ENCODE measurements around the gene SFXN3. TPM values are rescaled to one million over a fixed set of nuclear protein-coding genes. Genes with fewer than 3 reads are reported as not detected.
A peak's percentile ranks its signal among the peaks of the same experiment; 100 is the strongest.

The SFXN3 gene
- total and polyA plus RNA-seq, 2 experiments from 2014 or later = 0.68 to 3.8 TPM

DNA sequence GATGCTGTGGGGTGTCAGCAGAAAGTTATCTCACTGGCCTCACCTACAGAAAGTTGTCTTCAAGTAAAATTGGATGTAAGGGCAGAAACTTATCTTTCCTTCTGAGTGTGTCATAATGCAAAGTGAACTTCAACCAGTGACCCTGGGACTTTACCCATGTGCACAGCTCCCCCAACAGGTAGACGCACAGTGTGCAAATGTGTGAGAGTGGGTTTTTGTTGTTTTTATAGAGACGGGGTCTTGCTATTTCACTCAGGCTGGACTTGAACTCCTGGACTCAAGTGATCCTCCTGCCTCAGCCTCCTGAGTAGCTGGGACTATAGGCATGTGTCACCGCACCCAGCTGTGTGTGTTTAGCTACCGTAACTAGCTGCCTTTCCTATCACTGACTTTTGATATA is 24.4 kb downstream of the SFXN3 start:
- Histone ChIP-seq H3K4me1 (ENCODE audit: insufficient read depth) (peaks cover 14% of the 10 kb centered on the region), H3K9me2 (ENCODE audit: insufficient read depth) (no peaks in the 10 kb centered on the region), H3K27me3 (ENCODE audit: insufficient read depth) (peaks cover 32% of the 10 kb centered on the region), H3K4me3 (no peak overlapping the region), H4K20me1 (replicated peaks; ENCODE audit: insufficient read depth) (peaks cover 35% of the 10 kb centered on the region), H3K27ac (ENCODE audit: low read depth) (no peak overlapping the region), H3K36me3 (ENCODE audit: insufficient read depth) (no peaks in the 10 kb centered on the region), H3K4me2 (no peak overlapping the region), H2AFZ (no peak overlapping the region), H3K79me2 (replicated peaks; ENCODE audit: insufficient read depth) (peaks cover 17% of the 10 kb centered on the region; the same call in 1 of the 2 replicates), H3F3A (replicated peaks; ENCODE audit: low read depth) (peaks cover 4% of the 10 kb centered on the region; the same call in 1 of the 2 replicates)
- DNase-seq (ENCODE audit: low spot score) = no peak
- TF ChIP-seq, protein P1, sequence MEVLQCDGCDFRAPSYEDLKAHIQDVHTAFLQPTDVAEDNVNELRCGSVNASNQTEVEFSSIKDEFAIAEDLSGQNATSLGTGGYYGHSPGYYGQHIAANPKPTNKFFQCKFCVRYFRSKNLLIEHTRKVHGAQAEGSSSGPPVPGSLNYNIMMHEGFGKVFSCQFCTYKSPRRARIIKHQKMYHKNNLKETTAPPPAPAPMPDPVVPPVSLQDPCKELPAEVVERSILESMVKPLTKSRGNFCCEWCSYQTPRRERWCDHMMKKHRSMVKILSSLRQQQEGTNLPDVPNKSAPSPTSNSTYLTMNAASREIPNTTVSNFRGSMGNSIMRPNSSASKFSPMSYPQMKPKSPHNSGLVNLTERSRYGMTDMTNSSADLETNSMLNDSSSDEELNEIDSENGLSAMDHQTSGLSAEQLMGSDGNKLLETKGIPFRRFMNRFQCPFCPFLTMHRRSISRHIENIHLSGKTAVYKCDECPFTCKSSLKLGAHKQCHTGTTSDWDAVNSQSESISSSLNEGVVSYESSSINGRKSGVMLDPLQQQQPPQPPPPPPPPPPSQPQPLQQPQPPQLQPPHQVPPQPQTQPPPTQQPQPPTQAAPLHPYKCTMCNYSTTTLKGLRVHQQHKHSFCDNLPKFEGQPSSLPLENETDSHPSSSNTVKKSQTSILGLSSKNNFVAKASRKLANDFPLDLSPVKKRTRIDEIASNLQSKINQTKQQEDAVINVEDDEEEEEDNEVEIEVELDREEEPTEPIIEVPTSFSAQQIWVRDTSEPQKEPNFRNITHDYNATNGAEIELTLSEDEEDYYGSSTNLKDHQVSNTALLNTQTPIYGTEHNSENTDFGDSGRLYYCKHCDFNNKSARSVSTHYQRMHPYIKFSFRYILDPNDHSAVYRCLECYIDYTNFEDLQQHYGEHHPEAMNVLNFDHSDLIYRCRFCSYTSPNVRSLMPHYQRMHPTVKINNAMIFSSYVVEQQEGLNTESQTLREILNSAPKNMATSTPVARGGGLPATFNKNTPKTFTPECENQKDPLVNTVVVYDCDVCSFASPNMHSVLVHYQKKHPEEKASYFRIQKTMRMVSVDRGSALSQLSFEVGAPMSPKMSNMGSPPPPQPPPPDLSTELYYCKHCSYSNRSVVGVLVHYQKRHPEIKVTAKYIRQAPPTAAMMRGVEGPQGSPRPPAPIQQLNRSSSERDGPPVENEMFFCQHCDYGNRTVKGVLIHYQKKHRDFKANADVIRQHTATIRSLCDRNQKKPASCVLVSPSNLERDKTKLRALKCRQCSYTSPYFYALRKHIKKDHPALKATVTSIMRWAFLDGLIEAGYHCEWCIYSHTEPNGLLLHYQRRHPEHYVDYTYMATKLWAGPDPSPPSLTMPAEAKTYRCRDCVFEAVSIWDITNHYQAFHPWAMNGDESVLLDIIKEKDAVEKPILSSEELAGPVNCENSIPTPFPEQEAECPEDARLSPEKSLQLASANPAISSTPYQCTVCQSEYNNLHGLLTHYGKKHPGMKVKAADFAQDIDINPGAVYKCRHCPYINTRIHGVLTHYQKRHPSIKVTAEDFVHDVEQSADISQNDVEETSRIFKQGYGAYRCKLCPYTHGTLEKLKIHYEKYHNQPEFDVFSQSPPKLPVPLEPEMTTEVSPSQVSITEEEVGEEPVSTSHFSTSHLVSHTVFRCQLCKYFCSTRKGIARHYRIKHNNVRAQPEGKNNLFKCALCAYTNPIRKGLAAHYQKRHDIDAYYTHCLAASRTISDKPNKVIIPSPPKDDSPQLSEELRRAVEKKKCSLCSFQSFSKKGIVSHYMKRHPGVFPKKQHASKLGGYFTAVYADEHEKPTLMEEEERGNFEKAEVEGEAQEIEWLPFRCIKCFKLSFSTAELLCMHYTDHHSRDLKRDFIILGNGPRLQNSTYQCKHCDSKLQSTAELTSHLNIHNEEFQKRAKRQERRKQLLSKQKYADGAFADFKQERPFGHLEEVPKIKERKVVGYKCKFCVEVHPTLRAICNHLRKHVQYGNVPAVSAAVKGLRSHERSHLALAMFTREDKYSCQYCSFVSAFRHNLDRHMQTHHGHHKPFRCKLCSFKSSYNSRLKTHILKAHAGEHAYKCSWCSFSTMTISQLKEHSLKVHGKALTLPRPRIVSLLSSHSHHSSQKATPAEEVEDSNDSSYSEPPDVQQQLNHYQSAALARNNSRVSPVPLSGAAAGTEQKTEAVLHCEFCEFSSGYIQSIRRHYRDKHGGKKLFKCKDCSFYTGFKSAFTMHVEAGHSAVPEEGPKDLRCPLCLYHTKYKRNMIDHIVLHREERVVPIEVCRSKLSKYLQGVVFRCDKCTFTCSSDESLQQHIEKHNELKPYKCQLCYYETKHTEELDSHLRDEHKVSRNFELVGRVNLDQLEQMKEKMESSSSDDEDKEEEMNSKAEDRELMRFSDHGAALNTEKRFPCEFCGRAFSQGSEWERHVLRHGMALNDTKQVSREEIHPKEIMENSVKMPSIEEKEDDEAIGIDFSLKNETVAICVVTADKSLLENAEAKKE (CRISPR knock-in tag; IDR thresholded peaks at IDR 0.05) = no peak
- TF ChIP-seq JUNB (IDR thresholded peaks at IDR 0.05; ENCODE audit: unreplicated experiment) (no peak), CREB1 (CRISPR knock-in tag; IDR thresholded peaks at IDR 0.05; ENCODE audit: low read depth) (no peak), ZNF331 (CRISPR knock-in tag; IDR thresholded peaks at IDR 0.05; ENCODE audit: low read depth) (no peak), STAT1 (IDR thresholded peaks at IDR 0.05; ENCODE audit: unreplicated experiment) (no peak), POLR2AphosphoS5 (IDR thresholded peaks at IDR 0.05; ENCODE audit: low read depth) (no peak)
- TF ChIP-seq, protein P2, sequence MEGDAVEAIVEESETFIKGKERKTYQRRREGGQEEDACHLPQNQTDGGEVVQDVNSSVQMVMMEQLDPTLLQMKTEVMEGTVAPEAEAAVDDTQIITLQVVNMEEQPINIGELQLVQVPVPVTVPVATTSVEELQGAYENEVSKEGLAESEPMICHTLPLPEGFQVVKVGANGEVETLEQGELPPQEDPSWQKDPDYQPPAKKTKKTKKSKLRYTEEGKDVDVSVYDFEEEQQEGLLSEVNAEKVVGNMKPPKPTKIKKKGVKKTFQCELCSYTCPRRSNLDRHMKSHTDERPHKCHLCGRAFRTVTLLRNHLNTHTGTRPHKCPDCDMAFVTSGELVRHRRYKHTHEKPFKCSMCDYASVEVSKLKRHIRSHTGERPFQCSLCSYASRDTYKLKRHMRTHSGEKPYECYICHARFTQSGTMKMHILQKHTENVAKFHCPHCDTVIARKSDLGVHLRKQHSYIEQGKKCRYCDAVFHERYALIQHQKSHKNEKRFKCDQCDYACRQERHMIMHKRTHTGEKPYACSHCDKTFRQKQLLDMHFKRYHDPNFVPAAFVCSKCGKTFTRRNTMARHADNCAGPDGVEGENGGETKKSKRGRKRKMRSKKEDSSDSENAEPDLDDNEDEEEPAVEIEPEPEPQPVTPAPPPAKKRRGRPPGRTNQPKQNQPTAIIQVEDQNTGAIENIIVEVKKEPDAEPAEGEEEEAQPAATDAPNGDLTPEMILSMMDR (conservative IDR thresholded peaks at IDR 0.05; ENCODE audit: low read depth in 2 of 2) = peak; percentile 27 to 54; a peak in 3 of 4 replicates
- no peak for ATAC-seq
- Mint-ChIP-seq H3K9me3 (no peaks in the 10 kb centered on the region), H3K4me3 (no peak overlapping the region), H3K36me3 (ENCODE audit: low read depth) (no peaks in the 10 kb centered on the region; the same call in 2 of the 3 replicates), H3K27me3 (ENCODE audit: insufficient read depth, low read depth, poor library complexity) (peaks cover 32% of the 10 kb centered on the region), H3K27ac (no peak overlapping the region), H3K4me1 (peaks cover 15% of the 10 kb centered on the region)
